ENCODE results near the gene ESPN. TPM values are rescaled to one million over a fixed set of nuclear protein-coding genes. Genes with fewer than 3 reads are reported as not detected.

The ESPN gene
- total and polyA plus RNA-seq, 12 donors: 0.12 to 0.51 (median 0.25) TPM; not detected in 5

- peaks cover 4 to 48% (median 35%) of the 10 kb centered on the region in 9 donors for H3K4me1 ChIP-seq
- H3K27me3 ChIP-seq: peaks cover 0 to 37% (median 5%) of the 10 kb centered on the region in 7 donors
- peak overlapping the region; percentile 26 to 77 (median 64) for H3K4me3 ChIP-seq
- peak overlapping the region; percentile 75 to 93 (median 86) for H3K27ac ChIP-seq
- no peak for DNase-seq
- WGBS, 2 donors: 19 to 37% methylated on average over 13 of the region's 13 CpGs
- peak in 7 of 8 donors; percentile 3 to 38 (median 22) for ATAC-seq
- TF ChIP-seq CTCF (IDR thresholded peaks at IDR 0.05): no peak
- intact Hi-C loops (cut with DNase I): loop anchor here in 8 of 10 donors (2.0 to 10.0 kb wide), 7 partner anchors 38 to 163 kb away; no protein-coding TSS in a partner anchor
- H3K9me3 ChIP-seq: no peaks in the 10 kb centered on the region
- H3K36me3 ChIP-seq: peaks cover 0 to 11% (median 0%) of the 10 kb centered on the region in 9 donors
These were observed 60.2 kb downstream of the ESPN start for GRCh38 chr1:6484826-6485167.

- TF ChIP-seq CTCF (IDR thresholded peaks at IDR 0.05): no peak
- H3K27me3 ChIP-seq: peaks cover 0 to 44% (median 5%) of the 10 kb centered on the region in 7 donors
- ATAC-seq (peak; percentile 10 to 61 (median 30)), DNase-seq (no peak)
- WGBS, 2 donors: 1 to 3% methylated on average over 70 to 79 of the region's 80 CpGs
- intact Hi-C loops (cut with DNase I): loop anchor here (1.0 to 10.0 kb wide), 10 partner anchors 37 to 162 kb away; partner anchors contain the start of gene NOL9 (in 1 of the 10)
- peak overlapping the region; percentile 75 to 93 (median 86) for H3K27ac ChIP-seq
- H3K4me1 ChIP-seq: peaks cover 4 to 54% (median 41%) of the 10 kb centered on the region in 9 donors
- H3K36me3 ChIP-seq: peaks cover 0 to 11% (median 0%) of the 10 kb centered on the region in 9 donors
- H3K9me3 ChIP-seq: no peaks in the 10 kb centered on the region
- H3K4me3 ChIP-seq: peak overlapping the region; percentile 26 to 77 (median 64)
These were observed 60.9 kb downstream of the ESPN start for GRCh38 chr1:6485168-6486101.

GRCh38 chr1:6486433-6487011, 61.9 kb downstream of the ESPN start:
- Histone ChIP-seq H3K9me3 (no peaks in the 10 kb centered on the region), H3K27ac (peak overlapping the region in 6 of 10 donors; percentile 75 to 93 (median 84)), H3K4me1 (peaks cover 9 to 64% (median 51%) of the 10 kb centered on the region in 9 donors), H3K4me3 (peak overlapping the region in 7 of 10 donors; percentile 49 to 77 (median 68)), H3K27me3 (peaks cover 0 to 48% (median 5%) of the 10 kb centered on the region in 7 donors), H3K36me3 (peaks cover 0 to 11% (median 0%) of the 10 kb centered on the region in 9 donors)
- intact Hi-C loops (cut with DNase I): loop anchor here in 9 of 10 donors (1.0 to 10.0 kb wide), 10 partner anchors 36 to 161 kb away; partner anchors contain the start of gene NOL9 (in 1 of the 9)
- peak; percentile 88 to 93 (median 90) for TF ChIP-seq CTCF (IDR thresholded peaks at IDR 0.05)
- DNase-seq: peak; percentile 87 to 88
- 3 to 7% methylated on average over 15 of the region's 15 CpGs for WGBS, 2 donors
- ATAC-seq: peak; percentile 57 to 84 (median 72)
